NT2/D1 (cell line): ENCODE measurements around the gene SFXN2.

Source experiments
- DNase-seq: peaks from one replicate; pipeline ENCODE4 v3.0.0-alpha.2; 2011; ENCODE audit warnings: low read depth, low spot score
- H3K27me3 ChIP-seq: 2 replicates; pipeline ENCODE4 v1.6.0; 2011; ENCODE audit warnings: mild to moderate bottlenecking; ENCODE audit not compliant: insufficient read length, insufficient read depth
- H3K36me3 ChIP-seq: 2 replicates; pipeline ENCODE4 v1.6.1; 2011; ENCODE audit warnings: mild to moderate bottlenecking, low read length, mixed read lengths; ENCODE audit not compliant: insufficient read depth, insufficient read length
- H3K4me1 ChIP-seq: 2 replicates; pipeline ENCODE4 v1.5.1; 2011; ENCODE audit not compliant: insufficient read depth, insufficient read length
- H3K4me3 ChIP-seq: 2 replicates; pipeline ENCODE4 v1.5.1; 2011; ENCODE audit warnings: low read depth; ENCODE audit not compliant: insufficient read length
- H3K9ac ChIP-seq: 2 replicates; pipeline ENCODE4 v1.6.0; 2011; ENCODE audit warnings: low read depth; ENCODE audit not compliant: insufficient read length
- H3K9me3 ChIP-seq: 2 replicates; pipeline ENCODE4 v1.5.1; 2011; ENCODE audit warnings: mild to moderate bottlenecking, low read length; ENCODE audit not compliant: insufficient read depth
- SUZ12 ChIP-seq: IDR thresholded peaks from 2 replicates; pipeline ENCODE4 v1.6.1; 2011; ENCODE audit not compliant: insufficient read length, insufficient read depth; ENCODE audit errors: extremely low read depth
- YY1 ChIP-seq: IDR thresholded peaks from 2 replicates; pipeline ENCODE4 v1.6.1; 2011; ENCODE audit not compliant: insufficient read length, insufficient read depth
- ZNF274 ChIP-seq: IDR thresholded peaks from 2 replicates; pipeline ENCODE4 v1.6.1; 2011; ENCODE audit warnings: mild to moderate bottlenecking, low read depth, low read length

The SFXN2 gene

GRCh38 chr10:102721954-102722353, 7.5 kb downstream of the SFXN2 start:
- H3K9me3 ChIP-seq, result no peaks in the 10 kb centered on the region
- no peak overlapping the region for H3K9ac ChIP-seq
- H3K4me1 ChIP-seq, result peaks cover 9% of the 10 kb centered on the region
- DNase-seq, result no peak
- H3K36me3 ChIP-seq, result peaks cover 32% of the 10 kb centered on the region
- TF ChIP-seq SUZ12 (no peak), YY1 (no peak), ZNF274 (no peak)
- H3K27me3 ChIP-seq, result no peaks in the 10 kb centered on the region
- H3K4me3 ChIP-seq, result no peak overlapping the region

- Histone ChIP-seq H3K9ac (no peak overlapping the region), H3K9me3 (no peaks in the 10 kb centered on the region), H3K36me3 (peaks cover 41% of the 10 kb centered on the region), H3K4me3 (no peak overlapping the region), H3K4me1 (no peaks in the 10 kb centered on the region), H3K27me3 (no peaks in the 10 kb centered on the region)
- DNase-seq, result no peak
- no peak for TF ChIP-seq YY1
- no peak for TF ChIP-seq SUZ12
- TF ChIP-seq ZNF274, result no peak
Observed at GRCh38 chr10:102723989-102724388, 9.6 kb downstream of the SFXN2 start.

- no peak for TF ChIP-seq SUZ12
- no peak for TF ChIP-seq ZNF274
- no peak for TF ChIP-seq YY1
- Histone ChIP-seq H3K36me3 (peaks cover 50% of the 10 kb centered on the region), H3K9me3 (no peaks in the 10 kb centered on the region), H3K4me3 (no peak overlapping the region), H3K9ac (no peak overlapping the region), H3K27me3 (no peaks in the 10 kb centered on the region), H3K4me1 (no peaks in the 10 kb centered on the region)
- no peak for DNase-seq
Observed at GRCh38 chr10:102726274-102726673, 11.8 kb downstream of the SFXN2 start.

GRCh38 chr10:102727037-102727818, 12.8 kb downstream of the SFXN2 start:
- TF ChIP-seq SUZ12, result no peak
- no peak for TF ChIP-seq YY1
- TF ChIP-seq ZNF274, result no peak
- no peaks in the 10 kb centered on the region for H3K27me3 ChIP-seq
- no peaks in the 10 kb centered on the region for H3K9me3 ChIP-seq
- peaks cover 55% of the 10 kb centered on the region for H3K36me3 ChIP-seq
- no peaks in the 10 kb centered on the region for H3K4me1 ChIP-seq
- no peak for DNase-seq
- no peak overlapping the region for H3K4me3 ChIP-seq
- no peak overlapping the region for H3K9ac ChIP-seq

GRCh38 chr10:102729029-102730026, 14.9 kb downstream of the SFXN2 start:
- H3K36me3 ChIP-seq, result peaks cover 67% of the 10 kb centered on the region
- H3K4me1 ChIP-seq, result no peaks in the 10 kb centered on the region
- TF ChIP-seq SUZ12, result no peak
- DNase-seq, result no peak
- H3K27me3 ChIP-seq, result no peaks in the 10 kb centered on the region
- H3K9ac ChIP-seq, result no peak overlapping the region
- no peaks in the 10 kb centered on the region for H3K9me3 ChIP-seq
- H3K4me3 ChIP-seq, result no peak overlapping the region

- no peak for DNase-seq
- Histone ChIP-seq H3K4me1 (peaks cover 4% of the 10 kb centered on the region), H3K9ac (no peak overlapping the region), H3K36me3 (peaks cover 78% of the 10 kb centered on the region), H3K9me3 (no peaks in the 10 kb centered on the region), H3K4me3 (no peak overlapping the region), H3K27me3 (no peaks in the 10 kb centered on the region)
- TF ChIP-seq YY1 (no peak), ZNF274 (no peak), SUZ12 (no peak)
Observed at GRCh38 chr10:102731222-102731800, 16.9 kb downstream of the SFXN2 start.

- Histone ChIP-seq H3K27me3 (no peaks in the 10 kb centered on the region), H3K4me3 (no peak overlapping the region), H3K9ac (no peak overlapping the region), H3K9me3 (no peaks in the 10 kb centered on the region), H3K4me1 (peaks cover 4% of the 10 kb centered on the region), H3K36me3 (peaks cover 71% of the 10 kb centered on the region)
- no peak for DNase-seq
- TF ChIP-seq ZNF274, result no peak
- no peak for TF ChIP-seq YY1
Observed at GRCh38 chr10:102732661-102733060, 18.2 kb downstream of the SFXN2 start.
